Activated CD8-positive, alpha-beta T cell treated with anti-CD3 and anti-CD28 coated beads for 36 hours (primary cell): ENCODE results near the gene IP6K3. TPM values are rescaled to one million over a fixed set of nuclear protein-coding genes. Genes with fewer than 3 reads are reported as not detected.

Experiments used
- ATAC-seq: fragments of 200-7000 bp; cut with Tn5 transposase; one replicate; pipeline ENCODE4 v1.10.0; 2021; ENCODE audit warnings: mild to moderate bottlenecking, moderate library complexity
- CTCF ChIA-PET: fragments of 350-600 bp; sonication (Branson Sonifier 250); formaldehyde crosslinking; loops from one replicate; lab custom pipeline; 2021; ENCODE audit warnings: antibody characterized with exemption; lab: Charles Lee
- POLR2A ChIA-PET: fragments of 350-600 bp; sonication (Branson Sonifier 250); formaldehyde crosslinking; loops from one replicate; lab custom pipeline; 2021; ENCODE audit warnings: antibody characterized with exemption; lab: Charles Lee
- DNase-seq: peaks from one replicate; pipeline ENCODE4 v3.0.0-alpha.2; 2020
- H3K27ac Mint-ChIP-seq: one replicate; pipeline ENCODE4 v1.8.0; 2021; ENCODE audit warnings: mild to moderate bottlenecking, mixed read lengths
- H3K27me3 Mint-ChIP-seq: one replicate; pipeline ENCODE4 v1.8.0; 2021; ENCODE audit warnings: mixed read lengths
- H3K36me3 Mint-ChIP-seq: one replicate; pipeline ENCODE4 v1.8.0; 2021; ENCODE audit warnings: low read depth, mixed read lengths
- H3K4me1 Mint-ChIP-seq: one replicate; pipeline ENCODE4 v1.8.0; 2021; ENCODE audit warnings: low read depth, mixed read lengths
- H3K4me3 Mint-ChIP-seq: one replicate; pipeline ENCODE4 v1.8.0; 2021; ENCODE audit warnings: mild to moderate bottlenecking, moderate library complexity, mixed read lengths
- H3K9me3 Mint-ChIP-seq: one replicate; pipeline ENCODE4 v1.8.0; 2021; ENCODE audit warnings: mixed read lengths
- CTCF ChIP-seq: fragments of 200-600 bp; IDR thresholded peaks from one replicate; pipeline ENCODE4 v1.8.0; 2022; ENCODE audit warnings: antibody characterized with exemption, mild to moderate bottlenecking
- intact Hi-C: fragments of 100-400 bp; cut with micrococcal nuclease; formaldehyde crosslinking; loops from one replicate; pipeline ENCODE4 v1.10.0; 2022
- total RNA-seq, 2 experiments: library from RNA; stranded (reverse); gene quantifications; one replicate each; pipeline ENCODE4 v1.2.3, GENCODE V29; 2021

IP6K3 gene
- not detected for total RNA-seq

- Mint-ChIP-seq H3K4me3 (no peak within 1 kb of the TSS), H3K9me3 (no peaks in the 10 kb centered on the region), H3K27ac (no peak within 1 kb of the TSS), H3K36me3 (no peaks in the 10 kb centered on the region), H3K4me1 (peaks cover 2% of the 10 kb centered on the region), H3K27me3 (peaks cover 5% of the 10 kb centered on the region)
- ChIA-PET POLR2A (interaction anchor here (1.2 kb wide), 1 partner anchor 12 kb away, joined by 3 read pairs; no protein-coding TSS in a partner anchor), CTCF (interaction anchor here (1.1 to 9.9 kb wide), 4 partner anchors 23 to 409 kb away, joined by 3 to 87 read pairs (median 5); no protein-coding TSS in a partner anchor)
- ATAC-seq = no peak
- no peak for DNase-seq
- TF ChIP-seq CTCF = no peak
- intact Hi-C loops = no loop called here
Observed at GRCh38 chr6:33746651-33747100, at the start of gene IP6K3. Gene IP6K3 (minus strand): TSS chr6:33746905. CDS start chr6:33735476, 11,429 bp downstream.

GRCh38 chr6:33794910-33795623 is 48.4 kb upstream of the IP6K3 start:
- POLR2A ChIA-PET = no interaction called here
- H3K4me1 Mint-ChIP-seq = no peaks in the 10 kb centered on the region
- DNase-seq (no peak), ATAC-seq (no peak)
- no peak for TF ChIP-seq CTCF
- H3K27me3 Mint-ChIP-seq = peaks cover 10% of the 10 kb centered on the region
- CTCF ChIA-PET = interaction anchor here (1.6 kb wide), 1 partner anchor 24 kb away, joined by 12 read pairs; no protein-coding TSS in a partner anchor
- H3K36me3 Mint-ChIP-seq = no peaks in the 10 kb centered on the region
- intact Hi-C loops = no loop called here
- H3K4me3 Mint-ChIP-seq = no peak overlapping the region
- no peaks in the 10 kb centered on the region for H3K9me3 Mint-ChIP-seq
- H3K27ac Mint-ChIP-seq = no peak overlapping the region

- Mint-ChIP-seq H3K4me1 (peaks cover 3% of the 10 kb centered on the region), H3K36me3 (peaks cover under 1% of the 10 kb centered on the region), H3K27me3 (peaks cover 5% of the 10 kb centered on the region), H3K27ac (no peak overlapping the region), H3K4me3 (no peak overlapping the region), H3K9me3 (no peaks in the 10 kb centered on the region)
- ATAC-seq (no peak), DNase-seq (no peak)
- ChIA-PET CTCF (no interaction called here), POLR2A (no interaction called here)
- no peak for TF ChIP-seq CTCF
- intact Hi-C loops = no loop called here
Observed at GRCh38 chr6:33792981-33793380, 46.3 kb upstream of the IP6K3 start.

GRCh38 chr6:33791620-33792019 is 44.9 kb upstream of the IP6K3 start:
- TF ChIP-seq CTCF = no peak
- ChIA-PET POLR2A (no interaction called here), CTCF (interaction anchor here (1.2 kb wide), 2 partner anchors 47 to 184 kb away, joined by 3 read pairs; no protein-coding TSS in a partner anchor)
- Mint-ChIP-seq H3K36me3 (peaks cover 2% of the 10 kb centered on the region), H3K27ac (no peak overlapping the region), H3K27me3 (peaks cover 2% of the 10 kb centered on the region), H3K9me3 (no peaks in the 10 kb centered on the region), H3K4me3 (no peak overlapping the region), H3K4me1 (peaks cover 15% of the 10 kb centered on the region)
- no peak for DNase-seq
- intact Hi-C loops = no loop called here
- no peak for ATAC-seq

- peaks cover 2% of the 10 kb centered on the region for H3K27me3 Mint-ChIP-seq
- H3K9me3 Mint-ChIP-seq = no peaks in the 10 kb centered on the region
- CTCF ChIA-PET = interaction anchor here (1.2 kb wide), 2 partner anchors 46 to 183 kb away, joined by 3 read pairs; no protein-coding TSS in a partner anchor
- DNase-seq (no peak), ATAC-seq (no peak)
- POLR2A ChIA-PET = no interaction called here
- H3K36me3 Mint-ChIP-seq = peaks cover 7% of the 10 kb centered on the region
- H3K4me3 Mint-ChIP-seq = no peak overlapping the region
- TF ChIP-seq CTCF = no peak
- peaks cover 22% of the 10 kb centered on the region for H3K4me1 Mint-ChIP-seq
- intact Hi-C loops = no loop called here
- no peak overlapping the region for H3K27ac Mint-ChIP-seq
Observed at GRCh38 chr6:33790910-33791309, 44.2 kb upstream of the IP6K3 start.
